ENCODE measurements around the gene CFAP69.

- TF ChIP-seq CTCF (conservative IDR thresholded peaks at IDR 0.05 in 1 of 2, IDR thresholded peaks at IDR 0.05 in 1 of 2; ENCODE audit: low read depth in 1 of 2, low read length in 2 of 2) (no peak), EZH2 (IDR thresholded peaks at IDR 0.05; ENCODE audit: low read length, missing control alignments) (no peak)
These were observed 107.0 kb downstream of the CFAP69 start for GRCh38 chr7:90351987-90352386.
